ENCODE measurements around the gene PLA2G3.

GRCh38 chr22:31107178-31107893 is 33.0 kb downstream of the PLA2G3 start, which contains the start of gene SELENOM:
- TF ChIP-seq, protein P1, sequence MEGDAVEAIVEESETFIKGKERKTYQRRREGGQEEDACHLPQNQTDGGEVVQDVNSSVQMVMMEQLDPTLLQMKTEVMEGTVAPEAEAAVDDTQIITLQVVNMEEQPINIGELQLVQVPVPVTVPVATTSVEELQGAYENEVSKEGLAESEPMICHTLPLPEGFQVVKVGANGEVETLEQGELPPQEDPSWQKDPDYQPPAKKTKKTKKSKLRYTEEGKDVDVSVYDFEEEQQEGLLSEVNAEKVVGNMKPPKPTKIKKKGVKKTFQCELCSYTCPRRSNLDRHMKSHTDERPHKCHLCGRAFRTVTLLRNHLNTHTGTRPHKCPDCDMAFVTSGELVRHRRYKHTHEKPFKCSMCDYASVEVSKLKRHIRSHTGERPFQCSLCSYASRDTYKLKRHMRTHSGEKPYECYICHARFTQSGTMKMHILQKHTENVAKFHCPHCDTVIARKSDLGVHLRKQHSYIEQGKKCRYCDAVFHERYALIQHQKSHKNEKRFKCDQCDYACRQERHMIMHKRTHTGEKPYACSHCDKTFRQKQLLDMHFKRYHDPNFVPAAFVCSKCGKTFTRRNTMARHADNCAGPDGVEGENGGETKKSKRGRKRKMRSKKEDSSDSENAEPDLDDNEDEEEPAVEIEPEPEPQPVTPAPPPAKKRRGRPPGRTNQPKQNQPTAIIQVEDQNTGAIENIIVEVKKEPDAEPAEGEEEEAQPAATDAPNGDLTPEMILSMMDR (IDR thresholded peaks at IDR 0.05), result peak; percentile 86 to 98 (median 94)
- TF ChIP-seq POLR2A (IDR thresholded peaks at IDR 0.05), result peak; percentile 70 to 85

All from adrenal gland (tissue), 5 donors.